ENCODE measurements around the gene OR6J1.
"Not testable (repeated sequence)": the region's sequence is repeated elsewhere in the genome, so short reads cannot be mapped to it uniquely, and the experiment has no call there.

Gene OR6J1

GRCh38 chr14:22644305-22644635 lies at the start of gene OR6J1:
TSS of gene OR6J1 (minus strand) at chr14:22644352. CDS start at chr14:22634811, 9,541 bp downstream.
- DNase-seq: no peak

DNA sequence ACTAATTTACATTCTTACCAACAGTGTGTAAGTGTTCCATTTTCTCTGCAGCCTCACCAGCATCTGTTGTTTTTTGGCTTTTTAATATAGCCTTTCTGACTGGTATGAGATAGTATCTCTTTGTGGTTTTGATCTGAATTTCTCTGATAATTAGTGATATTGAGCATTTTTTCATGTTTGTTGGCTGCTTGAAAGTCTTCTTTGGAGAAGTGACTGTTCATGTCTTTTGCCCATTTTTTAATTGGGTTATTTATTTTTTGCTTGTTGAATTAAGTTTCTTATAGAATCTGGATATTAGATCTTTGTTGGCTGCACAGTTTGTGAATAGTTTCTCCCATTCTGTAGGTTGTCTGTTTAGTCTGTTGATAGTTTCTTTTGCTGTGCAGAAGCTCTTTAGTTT lies 48.0 kb upstream of the OR6J1 start:
- no peak for DNase-seq

DNA sequence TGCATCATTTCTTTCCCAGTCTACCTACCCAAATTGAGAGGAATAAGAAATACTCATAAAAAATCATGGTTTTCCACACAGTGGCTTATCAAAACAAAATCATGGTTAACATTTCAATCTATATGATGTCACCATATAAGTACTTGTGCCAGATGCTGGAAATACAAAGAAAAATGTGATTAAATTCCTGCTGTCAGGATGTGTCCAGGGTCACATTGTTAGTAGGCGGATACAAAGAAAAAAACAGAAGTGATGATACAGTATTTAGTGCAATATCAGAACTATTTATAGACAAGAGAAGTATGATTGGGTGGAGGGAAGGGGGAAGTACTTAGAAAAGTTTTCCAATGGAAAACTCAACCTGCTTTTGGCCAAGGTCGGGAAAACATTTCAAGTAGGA lies 47.0 kb upstream of the OR6J1 start:
- DNase-seq: no peak

- no peak for DNase-seq
Observed at GRCh38 chr14:22689199-22689598, 45.0 kb upstream of the OR6J1 start.

DNA sequence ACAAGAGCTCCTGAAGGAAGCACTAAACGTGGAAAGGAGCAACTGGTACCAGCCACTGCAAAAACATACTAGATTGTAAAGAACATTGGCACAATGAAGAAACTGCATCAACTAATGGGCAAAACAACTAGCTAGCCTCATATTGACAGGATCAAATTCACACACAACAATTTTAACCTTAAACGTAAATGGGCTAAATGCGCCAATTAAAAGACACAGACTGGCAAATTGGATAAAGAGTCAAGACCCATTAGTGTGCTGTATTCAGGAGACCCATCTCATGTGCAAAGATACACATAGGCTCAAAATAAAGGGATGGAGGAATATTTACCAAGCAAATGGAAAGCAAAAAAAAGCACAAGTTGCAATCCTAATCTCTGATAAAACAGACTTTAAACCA lies 43.8 kb upstream of the OR6J1 start:
- not testable (repeated sequence) for DNase-seq

GRCh38 chr14:22686176-22686611 lies 42.0 kb upstream of the OR6J1 start:
- DNase-seq: not testable (repeated sequence)

GRCh38 chr14:22685467-22685866 lies 41.3 kb upstream of the OR6J1 start:
- DNase-seq: no peak

DNA sequence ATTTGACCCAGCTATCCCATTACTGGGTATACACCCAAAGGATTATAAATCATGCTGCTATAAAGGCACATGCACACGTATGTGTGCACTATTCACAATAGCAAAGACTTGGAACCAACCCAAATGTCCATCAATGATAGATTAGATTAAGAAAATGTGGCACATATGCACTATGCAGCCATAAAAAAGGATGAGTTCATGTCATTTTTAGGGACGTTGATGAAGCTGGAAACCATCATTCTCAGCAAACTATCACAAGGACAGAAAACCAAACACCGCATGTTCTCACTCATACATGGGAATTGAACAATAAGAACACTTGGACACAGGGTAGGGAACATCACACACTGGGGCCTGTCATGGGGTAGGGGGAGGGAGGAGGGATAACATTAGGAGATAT lies 39.3 kb upstream of the OR6J1 start:
- not testable (repeated sequence) for DNase-seq

- no peak for DNase-seq
Observed at GRCh38 chr14:22678221-22678620, 34.1 kb upstream of the OR6J1 start.

- DNase-seq: not testable (repeated sequence)
Observed at GRCh38 chr14:22677551-22677950, 33.4 kb upstream of the OR6J1 start.

DNA sequence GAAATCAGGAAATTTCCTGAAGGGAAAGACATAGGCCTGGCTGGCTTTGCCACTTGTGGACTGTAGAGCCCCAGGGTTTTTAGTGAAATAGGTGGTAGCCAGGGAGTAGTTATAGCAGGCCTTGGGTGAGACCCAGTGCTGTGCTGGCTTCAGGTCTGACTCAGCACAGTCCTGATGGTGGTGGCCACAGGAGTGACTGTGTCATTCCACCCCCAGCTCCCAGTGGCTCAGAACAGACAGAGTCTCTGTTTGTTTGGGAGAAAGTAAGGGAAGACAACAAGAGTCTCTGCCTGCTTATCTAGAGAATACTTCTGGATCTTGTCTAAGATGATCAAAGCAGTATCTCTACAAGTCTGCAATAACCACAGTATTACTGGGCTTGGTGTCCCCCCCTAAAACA lies 27.5 kb upstream of the OR6J1 start:
- no peak for DNase-seq

GRCh38 chr14:22668863-22669262 lies 24.7 kb upstream of the OR6J1 start:
- no peak for DNase-seq

DNA sequence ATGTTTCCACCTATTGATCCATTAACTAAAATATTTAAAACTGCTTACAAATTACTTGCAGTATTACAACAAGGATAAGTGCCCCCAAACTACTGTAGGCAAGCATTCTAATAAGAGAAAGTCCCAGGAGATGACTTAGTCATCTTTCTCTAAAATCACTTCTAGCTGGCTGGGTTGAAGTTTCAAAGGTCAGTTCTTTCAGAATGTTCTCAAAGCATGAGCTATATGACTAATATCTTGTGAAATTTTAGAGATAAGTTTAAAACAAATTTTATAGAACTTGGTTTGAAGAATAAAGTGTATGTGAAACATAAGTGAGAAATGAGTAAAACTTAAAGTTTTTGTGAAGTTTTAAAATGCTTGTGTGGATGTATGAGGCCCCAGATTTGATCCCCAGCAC lies 24.3 kb upstream of the OR6J1 start:
- DNase-seq: no peak

GRCh38 chr14:22667881-22668280 lies 23.7 kb upstream of the OR6J1 start:
- no peak for DNase-seq

DNA sequence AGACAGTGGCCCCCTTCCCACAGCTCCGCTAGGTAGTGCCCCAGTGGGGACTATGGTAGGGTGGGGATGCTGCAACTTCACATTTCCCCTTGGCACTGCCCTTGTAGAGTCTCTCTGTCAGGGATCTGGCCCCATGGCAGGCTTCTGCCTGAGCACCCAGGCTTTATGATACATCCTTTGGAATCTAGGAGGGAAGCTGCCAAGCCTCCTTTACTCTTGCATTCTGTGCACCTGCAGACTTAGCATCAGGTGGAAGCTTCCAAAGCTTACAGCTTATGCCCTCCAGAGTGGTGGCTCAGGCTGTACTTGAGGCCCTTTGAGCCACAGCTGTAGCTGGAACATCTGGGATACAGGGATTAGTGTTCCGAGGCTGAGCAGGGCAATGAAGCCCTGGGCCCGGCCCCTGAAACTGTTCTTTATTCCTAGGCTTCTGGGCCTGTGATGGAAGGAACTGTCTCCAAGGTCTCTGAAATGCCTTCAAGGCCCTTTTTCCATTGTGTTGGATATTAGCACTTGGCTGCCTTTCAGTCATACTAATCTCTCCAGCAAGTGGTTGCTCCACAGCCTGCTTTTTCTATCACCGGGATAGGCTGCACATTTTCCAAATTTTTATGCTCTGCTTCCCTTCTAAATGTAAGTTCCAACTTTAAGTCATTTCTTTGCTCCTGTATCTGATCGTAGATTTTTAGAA lies 22.2 kb upstream of the OR6J1 start:
- DNase-seq: no peak

GRCh38 chr14:22664261-22664660 lies 20.1 kb upstream of the OR6J1 start:
- no peak for DNase-seq

GRCh38 chr14:22660654-22661053 lies 16.5 kb upstream of the OR6J1 start:
- DNase-seq: no peak

- DNase-seq: no peak
Observed at GRCh38 chr14:22658946-22659345, 14.8 kb upstream of the OR6J1 start.

DNA sequence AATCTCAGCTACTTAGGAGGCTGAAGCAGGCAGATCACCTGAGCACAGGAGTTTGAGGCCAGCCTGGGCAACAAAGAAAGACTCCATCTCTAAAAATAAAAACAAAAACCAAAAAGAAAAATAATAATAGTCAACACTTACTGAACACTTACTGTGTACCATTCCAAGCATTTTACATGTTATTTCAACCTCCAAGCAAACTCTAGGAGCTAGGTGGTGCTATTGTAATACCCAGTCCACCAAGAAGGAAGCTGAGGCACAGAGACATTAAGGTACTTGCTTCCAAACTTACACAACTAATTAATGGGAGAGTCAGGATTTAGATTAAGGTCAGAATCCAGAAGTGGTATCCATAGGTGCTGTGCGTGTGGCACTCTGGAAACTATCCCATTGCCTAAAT lies 13.7 kb upstream of the OR6J1 start:
- no peak for DNase-seq

DNA sequence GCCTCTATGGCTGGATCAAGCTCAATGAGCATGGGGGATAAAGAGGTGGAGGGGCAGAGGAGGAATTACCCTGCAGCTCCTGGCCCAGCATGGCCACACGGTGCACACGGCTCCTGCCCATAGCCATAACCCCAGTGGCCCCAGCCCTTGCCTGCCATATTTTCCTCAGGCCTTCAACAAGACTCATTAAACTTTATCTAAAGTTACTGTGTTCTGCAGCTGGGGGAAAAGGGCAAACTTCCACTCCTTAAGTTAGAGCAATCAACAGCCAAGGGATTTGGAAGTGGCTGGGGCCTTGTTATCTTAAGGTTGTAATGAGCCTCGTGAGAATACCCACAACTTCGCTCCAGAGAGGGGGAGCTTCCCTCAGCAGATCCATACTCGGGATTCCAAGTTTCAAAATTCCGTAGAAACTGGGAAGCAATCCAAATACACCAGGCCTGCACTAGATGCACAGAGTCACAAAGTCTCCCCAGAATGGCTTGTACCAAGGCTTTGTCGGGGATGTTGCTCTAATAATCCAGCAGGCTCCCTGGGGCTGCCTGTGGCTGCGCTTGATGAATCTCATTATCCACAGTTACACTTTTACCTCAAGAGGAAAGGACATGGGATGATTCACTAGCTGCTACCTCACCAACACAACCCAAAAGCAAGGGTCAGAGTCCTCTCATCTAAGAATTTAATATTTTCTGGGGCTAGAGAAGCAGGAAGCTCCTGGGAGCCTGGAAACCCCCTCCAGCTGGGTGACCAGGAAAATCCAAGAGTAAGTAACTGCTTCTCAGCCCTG lies 13.0 kb upstream of the OR6J1 start:
- no peak for DNase-seq

DNA sequence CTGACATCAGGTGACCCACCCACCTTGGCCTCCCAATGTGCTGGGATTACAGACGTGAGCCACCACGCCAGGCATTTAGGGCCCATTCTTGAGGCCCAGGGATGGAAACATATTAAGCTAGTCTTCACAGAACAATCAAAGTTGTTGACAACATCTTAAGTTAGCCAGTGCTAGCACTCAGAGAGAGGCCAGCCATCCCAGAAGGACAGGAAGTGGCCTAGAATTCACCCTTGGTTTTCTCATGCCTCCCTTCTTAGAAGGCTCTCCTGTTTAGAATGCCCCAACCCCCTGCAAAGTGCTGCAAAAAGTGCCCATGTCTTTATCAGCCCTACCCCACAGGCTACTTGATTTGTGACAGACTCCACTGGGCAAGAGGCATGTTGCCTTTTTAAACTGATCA lies 12.1 kb upstream of the OR6J1 start:
- no peak for DNase-seq

DNA sequence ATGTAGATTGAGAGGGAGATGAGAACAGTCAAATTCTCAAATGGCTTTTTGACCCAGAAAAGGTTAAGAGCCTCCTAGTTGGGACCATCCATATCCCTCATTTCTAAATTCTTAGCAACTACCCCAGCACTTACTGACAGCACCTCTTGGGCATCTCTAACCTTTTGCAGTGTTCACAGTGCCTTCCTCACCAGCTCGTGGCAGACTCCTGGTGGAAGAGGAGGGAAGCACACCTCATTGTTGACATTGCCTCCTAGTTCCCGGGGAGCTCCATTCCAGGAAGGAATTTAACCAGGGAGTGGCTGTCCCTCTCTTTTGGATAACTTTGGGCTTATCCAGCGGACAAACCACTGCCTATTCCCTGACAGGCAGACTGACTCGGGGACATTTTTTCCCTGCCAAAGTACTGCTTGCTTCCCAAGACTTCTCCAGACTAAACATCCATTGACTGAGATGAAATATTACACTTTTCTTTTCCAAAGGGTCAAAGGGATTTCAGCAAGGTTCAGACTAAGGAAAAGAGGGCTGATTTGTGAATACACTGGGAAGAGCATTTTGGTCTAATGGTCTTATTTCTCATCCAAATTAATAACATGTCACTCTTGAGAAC lies 9.0 kb upstream of the OR6J1 start:
- peak; percentile 30 for DNase-seq

GRCh38 chr14:22651586-22651985 lies 7.4 kb upstream of the OR6J1 start:
- no peak for DNase-seq

- no peak for DNase-seq
Observed at GRCh38 chr14:22650960-22651521, 6.9 kb upstream of the OR6J1 start.

Measured in activated T-cell treated with anti-CD3 and anti-CD28 coated beads for 4 hours (primary cell).